Measurements from ENCODE around the gene SLC4A5.

- TF ChIP-seq CTCF (IDR thresholded peaks at IDR 0.05) (no peak), EP300 (IDR thresholded peaks at IDR 0.05) (no peak), POLR2A (IDR thresholded peaks at IDR 0.05) (no peak)
Measured at GRCh38 chr2:74317701-74318100, 25.5 kb downstream of the SLC4A5 start.
